Measurements from ENCODE around the gene PET117.
A peak's percentile ranks its signal among the peaks of the same experiment; 100 is the strongest.
"Not testable (repeated sequence)": the region's sequence is repeated elsewhere in the genome, so short reads cannot be mapped to it uniquely, and the experiment has no call there.

PET117 gene

GRCh38 chr20:18137412-18138265, at the start of gene PET117, which contains the start of gene KAT14:
Gene PET117 (plus strand): TSS chr20:18137863. CDS start chr20:18137956, 93 bp downstream.
Gene KAT14 (plus strand): TSS chr20:18137863. CDS start chr20:18142661, 4,798 bp downstream.
- Histone ChIP-seq H3K27me3 (ENCODE audit: low read depth, low read length) (no peaks in the 10 kb centered on the region), H3K4me3 (ENCODE audit: low read depth in 1 of 2, low read length in 2 of 2) (peak within 1 kb of the TSS; percentile 81 to 100), H3K9me3 (ENCODE audit: control insufficient read depth in 1 of 2, low read length in 2 of 2) (no peaks in the 10 kb centered on the region), H3K4me1 (ENCODE audit: control insufficient read depth in 1 of 2, insufficient read depth in 2 of 2, low read length in 2 of 2) (peaks cover 10 to 24% of the 10 kb centered on the region in 2 donors), H3K36me3 (ENCODE audit: control insufficient read depth in 1 of 2, insufficient read depth in 2 of 2, low read length in 2 of 2) (peaks cover 6 to 7% of the 10 kb centered on the region in 2 donors), H3K27ac (ENCODE audit: low read length) (peak within 1 kb of the TSS; percentile 73)

GRCh38 chr20:18088298-18088697, 49.4 kb upstream of the PET117 start:
- not testable (repeated sequence) for H3K4me1 ChIP-seq (ENCODE audit: control insufficient read depth in 1 of 2, insufficient read depth in 2 of 2, low read length in 2 of 2)

DNA sequence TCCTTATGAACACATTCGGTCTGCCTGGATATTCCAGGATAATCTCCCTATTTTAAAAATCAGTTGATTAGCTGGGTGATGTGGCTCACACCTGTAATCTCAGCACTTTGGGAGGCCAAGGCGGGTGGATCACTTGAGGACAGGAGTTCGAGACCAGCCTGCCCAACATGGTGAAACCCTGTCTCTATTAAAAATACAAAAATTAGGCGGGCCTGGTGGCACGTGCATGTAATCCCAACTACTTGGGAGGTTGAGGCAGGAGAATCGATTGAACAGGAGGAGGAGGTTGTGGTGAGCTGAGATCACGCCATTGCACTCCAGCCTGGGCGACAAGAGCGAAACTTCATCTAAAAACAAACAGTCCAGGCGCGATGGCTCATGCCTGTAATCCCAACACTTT, 48.8 kb upstream of the PET117 start:
- not testable (repeated sequence) for H3K27me3 ChIP-seq (ENCODE audit: low read depth, low read length); H3K27ac ChIP-seq (ENCODE audit: low read length); H3K4me3 ChIP-seq (ENCODE audit: low read depth in 1 of 2, low read length in 2 of 2); H3K9me3 ChIP-seq (ENCODE audit: control insufficient read depth in 1 of 2, low read length in 2 of 2); H3K36me3 ChIP-seq (ENCODE audit: control insufficient read depth in 1 of 2, insufficient read depth in 2 of 2, low read length in 2 of 2); H3K4me1 ChIP-seq (ENCODE audit: control insufficient read depth in 1 of 2, insufficient read depth in 2 of 2, low read length in 2 of 2)

More at GRCh38 chr20:18088298-18088697, 49.4 kb upstream of the PET117 start:
- not testable (repeated sequence) for H3K36me3 ChIP-seq (ENCODE audit: control insufficient read depth in 1 of 2, insufficient read depth in 2 of 2, low read length in 2 of 2); H3K27me3 ChIP-seq (ENCODE audit: low read depth, low read length); H3K27ac ChIP-seq (ENCODE audit: low read length); H3K4me3 ChIP-seq (ENCODE audit: low read depth in 1 of 2, low read length in 2 of 2); H3K9me3 ChIP-seq (ENCODE audit: control insufficient read depth in 1 of 2, low read length in 2 of 2)

DNA sequence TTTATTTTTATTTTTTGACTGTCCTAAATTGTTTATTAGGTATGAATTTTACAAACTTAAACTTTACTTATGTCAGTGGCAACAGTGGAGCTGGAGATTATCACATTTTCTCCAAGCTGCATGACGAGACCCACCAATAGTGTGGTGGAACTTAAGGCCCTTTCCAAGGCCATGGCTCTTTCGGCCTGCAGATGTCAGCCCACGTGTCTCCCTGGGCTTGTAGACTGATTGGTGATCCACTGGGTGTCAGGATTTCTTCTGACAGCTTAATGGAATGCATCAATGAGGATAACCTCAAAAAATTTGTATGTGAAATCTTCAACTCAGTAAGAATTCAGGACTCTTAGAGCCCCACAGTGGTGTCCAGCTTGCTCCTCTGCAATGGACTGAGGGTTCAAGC, 47.6 kb upstream of the PET117 start:
- H3K4me1 ChIP-seq (ENCODE audit: control insufficient read depth in 1 of 2, insufficient read depth in 2 of 2, low read length in 2 of 2) = no peaks in the 10 kb centered on the region
- H3K27me3 ChIP-seq (ENCODE audit: low read depth, low read length) = no peaks in the 10 kb centered on the region
- no peak overlapping the region for H3K4me3 ChIP-seq (ENCODE audit: low read depth in 1 of 2, low read length in 2 of 2)
- H3K9me3 ChIP-seq (ENCODE audit: control insufficient read depth in 1 of 2, low read length in 2 of 2) = no peaks in the 10 kb centered on the region
- H3K36me3 ChIP-seq (ENCODE audit: control insufficient read depth in 1 of 2, insufficient read depth in 2 of 2, low read length in 2 of 2) = no peaks in the 10 kb centered on the region
- H3K27ac ChIP-seq (ENCODE audit: low read length) = no peak overlapping the region

DNA sequence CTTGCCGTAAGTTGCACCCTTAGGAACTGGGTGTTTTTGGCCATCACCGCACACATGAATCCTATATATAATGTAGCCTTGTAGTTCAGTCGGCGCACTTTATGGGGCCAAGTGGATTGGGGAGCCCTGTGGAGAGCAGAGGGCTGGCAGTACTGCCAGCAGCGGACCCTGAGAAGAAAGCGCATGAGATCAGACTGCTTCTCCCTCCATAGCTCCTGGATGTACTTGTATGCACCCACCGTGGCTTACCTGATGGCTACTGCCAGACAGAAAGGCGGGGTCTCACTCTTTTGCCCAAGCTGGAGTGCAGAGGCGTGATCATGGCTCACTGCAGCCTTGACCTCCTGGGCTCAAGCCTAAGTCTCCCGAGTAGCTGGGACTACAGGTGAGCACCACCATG, 47.2 kb upstream of the PET117 start:
- Histone ChIP-seq H3K4me1 (ENCODE audit: control insufficient read depth in 1 of 2, insufficient read depth in 2 of 2, low read length in 2 of 2) (no peaks in the 10 kb centered on the region), H3K36me3 (ENCODE audit: control insufficient read depth in 1 of 2, insufficient read depth in 2 of 2, low read length in 2 of 2) (no peaks in the 10 kb centered on the region), H3K9me3 (ENCODE audit: control insufficient read depth in 1 of 2, low read length in 2 of 2) (no peaks in the 10 kb centered on the region), H3K4me3 (ENCODE audit: low read depth in 1 of 2, low read length in 2 of 2) (no peak overlapping the region), H3K27me3 (ENCODE audit: low read depth, low read length) (no peaks in the 10 kb centered on the region), H3K27ac (ENCODE audit: low read length) (no peak overlapping the region)

DNA sequence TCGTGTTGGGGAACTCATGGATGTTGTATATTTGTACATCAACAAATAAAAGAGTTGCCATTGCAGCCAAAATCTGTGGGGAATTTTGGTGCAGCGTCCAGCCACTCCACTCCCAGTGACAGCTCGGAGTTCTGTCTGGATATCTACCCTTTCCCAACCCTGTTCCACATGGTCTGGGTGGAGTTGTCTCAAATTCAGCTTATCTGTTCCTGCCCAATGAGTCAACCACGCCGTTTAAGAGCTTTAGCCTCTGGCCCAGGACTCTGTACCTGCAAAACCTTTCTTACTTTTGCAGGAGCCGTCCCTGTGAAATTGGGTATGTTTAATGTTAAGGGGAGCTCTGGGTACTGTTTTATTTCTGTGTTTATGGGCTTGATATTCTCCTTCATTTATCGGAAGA, 46.0 kb upstream of the PET117 start:
- Histone ChIP-seq H3K4me3 (ENCODE audit: low read depth in 1 of 2, low read length in 2 of 2) (no peak overlapping the region), H3K9me3 (ENCODE audit: control insufficient read depth in 1 of 2, low read length in 2 of 2) (no peaks in the 10 kb centered on the region), H3K4me1 (ENCODE audit: control insufficient read depth in 1 of 2, insufficient read depth in 2 of 2, low read length in 2 of 2) (no peaks in the 10 kb centered on the region), H3K36me3 (ENCODE audit: control insufficient read depth in 1 of 2, insufficient read depth in 2 of 2, low read length in 2 of 2) (no peaks in the 10 kb centered on the region), H3K27me3 (ENCODE audit: low read depth, low read length) (no peaks in the 10 kb centered on the region), H3K27ac (ENCODE audit: low read length) (no peak overlapping the region)

- H3K27me3 ChIP-seq (ENCODE audit: low read depth, low read length) = no peaks in the 10 kb centered on the region
Measured at GRCh38 chr20:18092890-18093289, 44.8 kb upstream of the PET117 start.

DNA sequence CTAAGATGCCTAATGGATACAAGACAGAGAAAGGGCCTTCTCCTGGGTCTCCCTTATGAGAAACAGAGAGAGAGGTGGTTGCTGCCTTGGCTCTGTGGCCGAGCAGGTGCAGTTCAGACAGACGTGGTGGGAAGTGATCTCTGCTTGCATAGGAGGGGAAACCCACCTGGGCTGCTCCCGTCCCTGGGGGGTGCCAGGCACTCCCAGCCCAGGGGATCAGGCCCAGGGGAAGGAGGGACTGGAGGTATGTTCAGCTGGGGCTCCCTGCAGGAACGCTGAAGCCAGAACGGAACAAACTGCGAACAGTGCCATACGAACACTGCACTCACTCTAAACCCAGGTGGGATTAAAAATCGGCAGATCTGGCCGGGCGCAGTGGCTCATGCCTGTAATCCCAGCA, 44.3 kb upstream of the PET117 start:
- H3K9me3 ChIP-seq (ENCODE audit: control insufficient read depth in 1 of 2, low read length in 2 of 2) = no peaks in the 10 kb centered on the region
- H3K27ac ChIP-seq (ENCODE audit: low read length) = no peak overlapping the region
- no peaks in the 10 kb centered on the region for H3K27me3 ChIP-seq (ENCODE audit: low read depth, low read length)
- H3K36me3 ChIP-seq (ENCODE audit: control insufficient read depth in 1 of 2, insufficient read depth in 2 of 2, low read length in 2 of 2) = no peaks in the 10 kb centered on the region
- H3K4me3 ChIP-seq (ENCODE audit: low read depth in 1 of 2, low read length in 2 of 2) = no peak overlapping the region
- no peaks in the 10 kb centered on the region for H3K4me1 ChIP-seq (ENCODE audit: control insufficient read depth in 1 of 2, insufficient read depth in 2 of 2, low read length in 2 of 2)

More at GRCh38 chr20:18092890-18093289, 44.8 kb upstream of the PET117 start:
- no peaks in the 10 kb centered on the region for H3K4me1 ChIP-seq (ENCODE audit: control insufficient read depth in 1 of 2, insufficient read depth in 2 of 2, low read length in 2 of 2)
- no peak overlapping the region for H3K4me3 ChIP-seq (ENCODE audit: low read depth in 1 of 2, low read length in 2 of 2)
- H3K36me3 ChIP-seq (ENCODE audit: control insufficient read depth in 1 of 2, insufficient read depth in 2 of 2, low read length in 2 of 2) = no peaks in the 10 kb centered on the region
- H3K9me3 ChIP-seq (ENCODE audit: control insufficient read depth in 1 of 2, low read length in 2 of 2) = no peaks in the 10 kb centered on the region
- no peak overlapping the region for H3K27ac ChIP-seq (ENCODE audit: low read length)

GRCh38 chr20:18094191-18094590, 43.5 kb upstream of the PET117 start:
- H3K27me3 ChIP-seq (ENCODE audit: low read depth, low read length) = no peaks in the 10 kb centered on the region
- H3K27ac ChIP-seq (ENCODE audit: low read length) = no peak overlapping the region
- H3K4me1 ChIP-seq (ENCODE audit: control insufficient read depth in 1 of 2, insufficient read depth in 2 of 2, low read length in 2 of 2) = no peaks in the 10 kb centered on the region
- H3K9me3 ChIP-seq (ENCODE audit: control insufficient read depth in 1 of 2, low read length in 2 of 2) = no peaks in the 10 kb centered on the region
- no peaks in the 10 kb centered on the region for H3K36me3 ChIP-seq (ENCODE audit: control insufficient read depth in 1 of 2, insufficient read depth in 2 of 2, low read length in 2 of 2)
- no peak overlapping the region for H3K4me3 ChIP-seq (ENCODE audit: low read depth in 1 of 2, low read length in 2 of 2)

DNA sequence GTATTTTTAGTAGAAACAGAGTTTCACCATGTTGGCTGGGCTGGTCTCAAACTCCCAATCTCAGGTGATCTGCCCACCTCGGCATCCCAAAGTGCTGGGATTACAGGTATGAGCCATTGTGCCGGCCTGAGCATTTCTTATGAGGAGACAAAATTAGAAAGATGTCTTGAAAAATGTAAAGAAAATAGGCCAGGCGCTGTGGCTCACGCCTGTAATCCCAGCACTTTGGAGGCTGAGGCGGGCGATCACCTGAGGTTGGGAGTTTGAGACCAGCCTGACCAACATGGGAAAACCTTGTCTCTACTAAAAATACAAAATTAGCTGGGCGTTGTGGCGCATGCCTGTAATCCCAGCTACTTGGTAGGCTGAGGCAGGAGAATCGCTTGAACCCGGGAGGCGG, 37.1 kb upstream of the PET117 start:
- not testable (repeated sequence) for H3K27me3 ChIP-seq (ENCODE audit: low read depth, low read length); H3K36me3 ChIP-seq (ENCODE audit: control insufficient read depth in 1 of 2, insufficient read depth in 2 of 2, low read length in 2 of 2); H3K4me1 ChIP-seq (ENCODE audit: control insufficient read depth in 1 of 2, insufficient read depth in 2 of 2, low read length in 2 of 2); H3K4me3 ChIP-seq (ENCODE audit: low read depth in 1 of 2, low read length in 2 of 2); H3K27ac ChIP-seq (ENCODE audit: low read length); H3K9me3 ChIP-seq (ENCODE audit: control insufficient read depth in 1 of 2, low read length in 2 of 2)

GRCh38 chr20:18101125-18101810, 36.4 kb upstream of the PET117 start:
- H3K27ac ChIP-seq (ENCODE audit: low read length) = no peak overlapping the region
- no peaks in the 10 kb centered on the region for H3K9me3 ChIP-seq (ENCODE audit: control insufficient read depth in 1 of 2, low read length in 2 of 2)
- no peaks in the 10 kb centered on the region for H3K36me3 ChIP-seq (ENCODE audit: control insufficient read depth in 1 of 2, insufficient read depth in 2 of 2, low read length in 2 of 2)
- no peak overlapping the region for H3K4me3 ChIP-seq (ENCODE audit: low read depth in 1 of 2, low read length in 2 of 2)
- H3K27me3 ChIP-seq (ENCODE audit: low read depth, low read length) = no peaks in the 10 kb centered on the region
- no peaks in the 10 kb centered on the region for H3K4me1 ChIP-seq (ENCODE audit: control insufficient read depth in 1 of 2, insufficient read depth in 2 of 2, low read length in 2 of 2)

Measured in muscle layer of duodenum (tissue), 2 donors.